Stimulated activated CD8-positive, alpha-beta memory T cell treated with anti-CD3 and anti-CD28 coated beads, Interleukin-15, amount 100 ng/mL, for 48 hours (primary cell): ENCODE data around the gene PROC.
"Not testable (repeated sequence)": the region's sequence is repeated elsewhere in the genome, so short reads cannot be mapped to it uniquely, and the experiment has no call there.

ENCODE experiments used
- DNase-seq, 2 donors: peaks; one replicate each; pipeline ENCODE4 v3.0.0-alpha.2; 2020; ENCODE audit warnings: low read depth in 2 of 2

Gene PROC

GRCh38 chr2:127394492-127394891 lies 23.7 kb upstream of the PROC start:
- no peak for DNase-seq

GRCh38 chr2:127397568-127398238 lies 20.5 kb upstream of the PROC start:
- DNase-seq: no peak

GRCh38 chr2:127398239-127398590 lies 20.0 kb upstream of the PROC start:
- DNase-seq: peak; percentile 43 to 44

GRCh38 chr2:127400533-127400896 lies 17.7 kb upstream of the PROC start:
- DNase-seq: no peak

- DNase-seq: no peak
These were observed 17.1 kb upstream of the PROC start for GRCh38 chr2:127400897-127401756.

GRCh38 chr2:127401757-127402695 lies 16.2 kb upstream of the PROC start:
- DNase-seq: peak in 1 of 2 donors; percentile 39

- no peak for DNase-seq
These were observed 14.8 kb upstream of the PROC start for GRCh38 chr2:127403460-127403859.

- no peak for DNase-seq
These were observed 13.6 kb upstream of the PROC start for GRCh38 chr2:127404466-127405254.

- no peak for DNase-seq
These were observed 13.0 kb upstream of the PROC start for GRCh38 chr2:127405255-127405610.

GRCh38 chr2:127406454-127406853 lies 11.8 kb upstream of the PROC start:
- no peak for DNase-seq

GRCh38 chr2:127407091-127407490 lies 11.1 kb upstream of the PROC start:
- DNase-seq: no peak

GRCh38 chr2:127407661-127408003 lies 10.6 kb upstream of the PROC start:
- DNase-seq: no peak

- peak; percentile 87 to 92 for DNase-seq
These were observed 10.0 kb upstream of the PROC start for GRCh38 chr2:127408004-127408806.

GRCh38 chr2:127408807-127409099 lies 9.5 kb upstream of the PROC start:
- no peak for DNase-seq

- not testable (repeated sequence) for DNase-seq
These were observed 8.5 kb upstream of the PROC start for GRCh38 chr2:127409716-127410115.

- DNase-seq: no peak
These were observed 7.2 kb upstream of the PROC start for GRCh38 chr2:127410871-127411652.

- DNase-seq: no peak
These were observed 6.4 kb upstream of the PROC start for GRCh38 chr2:127411653-127412369.

GRCh38 chr2:127413200-127413599 lies 5.0 kb upstream of the PROC start:
- DNase-seq: no peak

- DNase-seq: no peak
These were observed 4.2 kb upstream of the PROC start for GRCh38 chr2:127413782-127414637.
